ENCODE results near the gene P2RX6.
"Not testable (repeated sequence)": the region's sequence is repeated elsewhere in the genome, so short reads cannot be mapped to it uniquely, and the experiment has no call there.

The P2RX6 gene

DNA sequence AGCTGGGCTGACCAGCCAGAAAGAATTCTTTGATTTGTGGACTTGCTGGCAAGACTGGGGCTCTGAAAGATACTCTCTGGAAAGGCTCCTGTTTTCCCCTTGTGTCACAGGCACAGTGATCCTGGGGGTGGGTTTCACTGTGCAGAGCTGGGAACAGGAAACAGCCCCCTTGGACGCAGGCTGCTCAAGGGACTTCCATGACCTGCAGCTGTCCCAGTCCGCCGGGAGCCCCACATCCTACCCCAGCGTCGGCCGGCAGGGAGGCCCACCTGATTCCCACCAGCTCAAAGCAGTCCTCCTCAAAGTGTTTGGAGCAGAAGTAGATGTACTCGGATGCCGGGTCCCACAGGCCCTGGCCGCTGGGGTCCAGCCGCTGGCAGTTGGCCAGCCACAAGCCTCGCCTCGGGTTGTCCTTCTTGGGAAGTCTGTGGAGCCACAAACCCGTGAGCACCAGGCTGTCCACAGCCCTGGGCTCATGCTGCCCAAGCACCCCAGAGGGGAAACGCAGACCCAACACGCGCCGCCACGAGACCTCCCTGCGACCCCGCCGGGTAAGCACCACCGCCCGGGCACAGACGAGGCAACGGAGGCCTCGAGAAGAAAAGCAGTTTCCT is 13.9 kb upstream of the P2RX6 start:
- no peak for FAIRE-seq
- no peak for DNase-seq (ENCODE audit: insufficient read length, low spot score)
- TF ChIP-seq, protein P1, sequence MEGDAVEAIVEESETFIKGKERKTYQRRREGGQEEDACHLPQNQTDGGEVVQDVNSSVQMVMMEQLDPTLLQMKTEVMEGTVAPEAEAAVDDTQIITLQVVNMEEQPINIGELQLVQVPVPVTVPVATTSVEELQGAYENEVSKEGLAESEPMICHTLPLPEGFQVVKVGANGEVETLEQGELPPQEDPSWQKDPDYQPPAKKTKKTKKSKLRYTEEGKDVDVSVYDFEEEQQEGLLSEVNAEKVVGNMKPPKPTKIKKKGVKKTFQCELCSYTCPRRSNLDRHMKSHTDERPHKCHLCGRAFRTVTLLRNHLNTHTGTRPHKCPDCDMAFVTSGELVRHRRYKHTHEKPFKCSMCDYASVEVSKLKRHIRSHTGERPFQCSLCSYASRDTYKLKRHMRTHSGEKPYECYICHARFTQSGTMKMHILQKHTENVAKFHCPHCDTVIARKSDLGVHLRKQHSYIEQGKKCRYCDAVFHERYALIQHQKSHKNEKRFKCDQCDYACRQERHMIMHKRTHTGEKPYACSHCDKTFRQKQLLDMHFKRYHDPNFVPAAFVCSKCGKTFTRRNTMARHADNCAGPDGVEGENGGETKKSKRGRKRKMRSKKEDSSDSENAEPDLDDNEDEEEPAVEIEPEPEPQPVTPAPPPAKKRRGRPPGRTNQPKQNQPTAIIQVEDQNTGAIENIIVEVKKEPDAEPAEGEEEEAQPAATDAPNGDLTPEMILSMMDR (IDR thresholded peaks at IDR 0.05; ENCODE audit: insufficient read depth, missing control alignments): no peak

DNA sequence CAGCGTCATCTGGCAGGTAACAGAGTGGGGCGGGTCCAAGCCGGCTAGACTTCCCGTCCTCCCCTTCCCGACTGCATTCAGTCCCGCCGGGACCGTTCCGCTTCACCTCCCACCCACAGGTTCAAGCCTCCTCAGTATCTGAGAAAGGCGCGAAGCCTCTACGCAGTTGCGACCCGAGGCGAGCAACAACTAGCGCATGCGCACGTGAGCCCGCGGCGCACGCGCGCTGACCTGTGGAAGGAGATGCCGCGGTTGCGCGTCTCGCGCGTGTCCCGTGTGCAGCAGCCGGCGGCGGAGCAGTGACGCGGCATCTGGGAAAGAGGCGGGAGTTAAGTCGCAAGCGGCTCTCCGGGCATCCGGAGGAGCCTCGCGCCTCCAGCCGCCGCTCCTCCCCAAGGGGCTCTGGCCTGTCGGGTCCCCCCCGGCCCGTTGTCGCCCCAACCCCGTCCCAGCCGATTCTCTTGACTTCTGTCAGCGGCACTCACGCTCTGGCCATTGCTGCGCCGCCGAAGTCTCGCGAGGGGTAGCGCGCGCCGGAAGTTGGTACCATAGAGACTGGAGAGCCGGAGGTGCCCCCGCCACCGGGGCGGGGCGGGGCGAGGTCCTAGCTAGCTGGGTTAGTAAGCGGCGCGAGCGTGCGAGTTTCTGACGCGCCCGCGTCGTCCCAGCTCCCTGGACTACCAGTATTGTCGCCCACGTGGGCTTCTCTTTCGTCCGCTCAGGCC is 13.2 kb upstream of the P2RX6 start, which contains the start of gene THAP7:
THAP7 (minus strand) TSS at position 518 of the 725 bp plus-strand sequence; CDS start at position 311, 207 bp downstream.
- DNase-seq (ENCODE audit: insufficient read length, low spot score) (peak; percentile 76), FAIRE-seq (no peak)
- TF ChIP-seq, protein P1 (IDR thresholded peaks at IDR 0.05; ENCODE audit: insufficient read depth, missing control alignments): no peak

DNA sequence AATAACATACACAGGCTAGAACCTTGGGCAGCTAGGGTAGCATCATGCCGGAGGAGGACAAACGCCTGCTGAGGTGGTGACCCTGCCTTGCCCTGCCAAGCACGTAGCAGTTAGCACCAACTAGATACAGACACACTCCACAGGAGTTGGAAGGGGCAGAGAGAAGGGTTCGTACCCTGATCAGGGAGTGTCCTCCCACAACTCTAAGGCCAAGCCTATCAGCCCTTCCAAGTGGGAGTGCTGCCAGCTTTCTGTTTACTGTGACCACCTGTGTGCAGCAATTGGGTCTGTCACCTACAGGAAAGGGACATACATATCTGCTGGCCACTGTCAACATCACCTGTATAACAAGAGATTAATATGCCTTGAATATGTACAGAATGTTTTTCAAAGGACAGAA is 11.2 kb upstream of the P2RX6 start:
- DNase-seq (ENCODE audit: insufficient read length, low spot score) (no peak), FAIRE-seq (no peak)
- TF ChIP-seq, protein P1 (IDR thresholded peaks at IDR 0.05; ENCODE audit: insufficient read depth, missing control alignments): no peak

DNA sequence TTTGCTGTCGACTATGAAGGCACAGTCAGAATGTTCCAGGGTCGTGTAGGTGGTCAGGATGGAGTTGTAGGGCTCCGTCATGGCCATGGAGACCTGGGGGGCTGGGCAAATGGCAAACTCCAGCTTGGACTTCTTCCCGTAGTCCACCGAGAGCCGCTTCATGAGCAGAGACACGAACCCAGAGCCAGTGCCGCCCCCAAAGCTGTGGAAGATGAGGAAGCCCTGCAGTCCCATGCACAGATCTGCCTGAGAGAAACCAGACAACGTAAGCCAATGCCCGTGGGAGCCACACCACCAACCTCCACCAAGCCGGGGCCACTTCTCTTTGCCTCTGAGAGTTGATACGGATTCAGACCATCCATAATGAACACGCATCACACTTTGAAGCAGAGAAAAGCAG is 5.8 kb upstream of the P2RX6 start:
- DNase-seq (ENCODE audit: insufficient read length, low spot score); FAIRE-seq: not testable (repeated sequence)

DNA sequence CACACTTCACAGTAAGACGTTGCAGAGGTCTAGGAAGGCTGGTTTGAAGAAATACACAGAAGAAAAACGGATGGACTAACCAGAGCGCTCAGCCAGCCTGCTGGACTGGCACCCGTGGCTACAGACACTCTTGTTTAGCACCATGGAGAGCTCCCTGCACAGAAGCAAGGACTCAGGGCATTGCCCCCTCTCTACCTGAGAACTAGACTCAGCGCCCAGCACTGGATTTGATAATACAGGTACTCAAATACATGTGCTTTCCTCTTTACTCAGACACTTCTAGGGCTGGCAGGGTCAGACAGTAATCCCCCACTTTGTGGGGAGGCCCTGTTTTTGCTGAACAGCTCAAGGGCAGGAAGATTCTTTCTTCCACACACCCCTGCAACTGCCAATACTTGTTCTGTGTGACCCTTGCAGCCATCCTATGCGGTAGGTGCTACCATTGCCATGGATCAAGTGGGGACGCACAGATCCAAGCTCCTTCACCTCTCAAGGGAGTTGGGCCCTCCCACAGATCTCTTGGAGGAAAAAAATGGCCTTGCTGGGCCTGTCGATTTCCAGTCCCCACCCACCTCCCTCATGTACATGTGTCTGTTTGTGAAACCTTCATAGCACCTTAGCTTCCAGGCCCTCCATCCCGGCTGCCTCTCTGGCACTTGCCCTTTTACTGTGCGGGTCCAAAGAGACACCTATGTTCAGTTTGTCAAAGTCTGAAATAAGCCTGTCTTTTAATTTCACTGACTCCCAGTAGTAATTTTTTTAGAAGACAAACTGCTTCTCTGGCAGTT is 5.1 kb upstream of the P2RX6 start:
- TF ChIP-seq, protein P1 (IDR thresholded peaks at IDR 0.05; ENCODE audit: insufficient read depth, missing control alignments): no peak
- FAIRE-seq (no peak), DNase-seq (ENCODE audit: insufficient read length, low spot score) (no peak)

DNA sequence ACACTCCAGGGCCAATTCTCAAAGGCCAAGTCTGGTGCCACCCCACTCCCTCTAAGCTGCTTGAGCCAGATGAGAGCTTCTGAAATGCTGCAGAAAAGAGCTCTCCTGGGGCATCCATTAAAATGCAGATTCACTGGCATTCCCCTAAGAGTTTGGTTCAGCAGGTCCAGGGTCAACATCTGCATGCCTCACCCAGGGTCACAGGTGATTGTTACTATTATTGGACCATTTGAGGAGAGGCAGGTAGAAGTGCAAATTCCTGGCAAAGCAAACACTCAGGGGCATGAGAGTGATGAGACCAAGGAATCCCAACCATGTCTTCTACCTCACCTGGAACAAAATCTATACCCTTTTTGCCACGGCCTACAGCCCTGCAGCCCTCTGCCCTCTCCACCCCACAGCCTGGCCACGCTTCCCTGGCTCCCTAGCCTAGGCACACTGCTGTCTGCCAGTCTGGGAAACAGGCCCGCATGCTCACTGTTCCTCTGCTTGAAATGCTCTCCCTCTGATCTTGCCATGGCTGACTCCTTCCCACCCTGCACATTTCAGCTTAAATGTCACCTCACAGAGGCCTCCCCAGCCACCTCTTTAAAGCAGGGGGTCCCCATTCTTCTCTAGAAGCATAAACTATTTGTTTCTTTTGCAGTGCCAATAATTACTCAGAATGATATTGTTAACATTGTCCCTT is 4.4 kb upstream of the P2RX6 start:
- no peak for FAIRE-seq
- TF ChIP-seq, protein P1 (IDR thresholded peaks at IDR 0.05; ENCODE audit: insufficient read depth, missing control alignments): no peak

More for the DNA sequence above, 4.4 kb upstream of the P2RX6 start:
- DNase-seq (ENCODE audit: insufficient read length, low spot score): no peak

Measured in D721Med (cell line).